C4-2B (cell line): ENCODE results near the gene GPRC5D.

Experiments used
- H3K27ac ChIP-seq: fragments of 450-650 bp; 2 replicates; pipeline ENCODE4 v1.5.1; 2017
- CTCF ChIP-seq: fragments of 450-650 bp; conservative IDR thresholded peaks from 2 replicates; pipeline ENCODE4 v1.5.1; 2017; ENCODE audit warnings: mild to moderate bottlenecking
- ZFX ChIP-seq: fragments of 450-650 bp; IDR thresholded peaks from 2 replicates; pipeline ENCODE4 v1.6.1; 2017

The GPRC5D gene

DNA sequence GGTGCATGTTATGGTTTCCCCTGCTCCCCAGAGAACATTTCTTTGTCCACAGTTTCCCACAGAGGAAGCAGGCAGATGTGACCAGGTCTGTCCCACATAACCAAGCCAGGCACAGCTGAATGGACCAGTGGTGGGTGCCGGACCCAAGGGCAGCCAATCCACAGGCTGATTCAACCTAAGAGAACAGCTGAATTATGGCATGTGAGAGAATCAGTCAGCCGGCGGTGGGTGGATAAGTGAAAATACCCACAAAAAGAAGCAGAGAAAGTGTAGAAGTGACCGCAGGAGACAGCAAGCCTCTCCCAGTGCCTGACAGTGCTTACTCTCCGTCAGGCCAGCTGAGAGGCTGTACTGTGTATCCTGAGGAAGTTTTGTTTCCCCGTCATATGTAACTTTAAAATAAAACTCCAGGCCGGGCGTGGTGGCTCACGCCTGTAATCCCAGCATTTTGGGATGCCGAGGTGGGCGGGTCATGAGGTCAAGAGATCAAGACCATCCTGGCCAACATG, 14.9 kb downstream of the GPRC5D start:
- no peak overlapping the region for H3K27ac ChIP-seq
- TF ChIP-seq ZFX = no peak
- no peak for TF ChIP-seq CTCF

GRCh38 chr12:12934556-12934955, 17.4 kb downstream of the GPRC5D start:
- TF ChIP-seq CTCF = no peak
- TF ChIP-seq ZFX = no peak

GRCh38 chr12:12933742-12934141, 18.2 kb downstream of the GPRC5D start:
- no peak overlapping the region for H3K27ac ChIP-seq
- TF ChIP-seq CTCF (no peak), ZFX (no peak)

More at GRCh38 chr12:12934556-12934955, 17.4 kb downstream of the GPRC5D start:
- H3K27ac ChIP-seq = no peak overlapping the region

GRCh38 chr12:12930633-12931219, 21.2 kb downstream of the GPRC5D start:
- H3K27ac ChIP-seq = no peak overlapping the region
- TF ChIP-seq CTCF (no peak), ZFX (no peak)

- H3K27ac ChIP-seq = no peak overlapping the region
- no peak for TF ChIP-seq CTCF
- TF ChIP-seq ZFX = no peak
Measured at GRCh38 chr12:12929696-12930095, 22.3 kb downstream of the GPRC5D start.

GRCh38 chr12:12927211-12928079, 24.5 kb downstream of the GPRC5D start:
- no peak overlapping the region for H3K27ac ChIP-seq
- no peak for TF ChIP-seq ZFX
- TF ChIP-seq CTCF = no peak

GRCh38 chr12:12926571-12927071, 25.3 kb downstream of the GPRC5D start:
- no peak overlapping the region for H3K27ac ChIP-seq

More at GRCh38 chr12:12926571-12927071, 25.3 kb downstream of the GPRC5D start:
- TF ChIP-seq CTCF = no peak
